Stimulated activated CD8-positive, alpha-beta memory T cell treated with anti-CD3 and anti-CD28 coated beads, Interleukin-7, amount 100 ng/mL, for 24 hours (primary cell): ENCODE results near the gene HDAC11.

Experiments
- DNase-seq: peaks from one replicate; pipeline ENCODE4 v3.0.0-alpha.2; 2020; ENCODE audit warnings: low read depth

The HDAC11 gene

GRCh38 chr3:13543253-13543652 lies 63.1 kb downstream of the HDAC11 start:
- no peak for DNase-seq

DNA sequence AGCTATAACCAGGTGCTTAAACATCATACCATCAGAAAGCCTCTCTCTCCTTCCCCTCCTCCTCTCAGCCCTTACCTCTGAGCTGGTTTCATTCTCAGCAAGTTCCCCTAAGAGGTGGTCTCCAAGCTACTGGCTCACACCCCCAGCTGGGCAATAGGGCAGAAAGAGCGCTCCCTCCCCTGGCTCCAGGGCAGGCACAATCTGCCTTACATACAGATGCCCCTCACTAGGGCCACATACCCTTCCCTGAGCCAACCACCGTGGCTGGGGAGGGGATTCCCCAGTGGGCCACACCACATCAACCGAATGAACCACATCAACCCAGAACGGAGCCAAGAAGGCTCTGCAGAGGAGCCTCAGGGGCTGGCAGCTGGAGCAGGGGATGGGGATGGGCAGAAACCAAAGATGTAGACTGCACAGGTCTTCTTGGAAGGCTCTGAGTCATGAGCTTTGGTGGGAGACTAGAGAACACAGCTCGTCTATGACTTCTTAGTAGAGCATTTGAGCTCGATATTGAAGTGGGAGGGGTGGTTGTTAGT lies 64.3 kb downstream of the HDAC11 start:
- DNase-seq: no peak

- no peak for DNase-seq
Measured at GRCh38 chr3:13544951-13545651, 65.0 kb downstream of the HDAC11 start.

DNA sequence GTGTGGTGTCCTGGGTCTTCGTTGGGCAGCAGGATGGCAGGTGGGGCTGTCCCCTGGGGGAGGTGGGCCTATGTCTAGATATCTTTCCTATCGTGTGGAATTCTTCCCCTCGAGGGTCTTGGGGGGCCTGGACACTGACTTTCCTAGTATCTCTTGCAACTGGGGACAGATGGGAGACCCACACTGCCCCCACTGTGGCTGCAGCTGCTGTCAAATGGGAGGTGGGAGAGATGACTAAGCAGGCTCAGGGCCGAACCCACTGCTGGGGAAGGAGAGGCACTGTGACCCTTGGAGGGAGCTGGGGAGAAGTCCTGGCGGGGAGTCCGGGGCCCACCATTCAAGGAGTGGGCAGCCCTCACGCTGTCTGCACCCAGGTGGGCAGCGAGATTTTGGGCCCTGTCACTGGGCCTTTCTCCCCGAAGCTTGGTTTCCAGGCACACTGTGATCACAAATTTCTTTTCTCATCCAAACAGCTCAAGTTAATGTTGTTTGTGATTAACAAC lies 65.9 kb downstream of the HDAC11 start:
- DNase-seq: no peak

GRCh38 chr3:13546667-13547171 lies 66.6 kb downstream of the HDAC11 start:
- no peak for DNase-seq

DNA sequence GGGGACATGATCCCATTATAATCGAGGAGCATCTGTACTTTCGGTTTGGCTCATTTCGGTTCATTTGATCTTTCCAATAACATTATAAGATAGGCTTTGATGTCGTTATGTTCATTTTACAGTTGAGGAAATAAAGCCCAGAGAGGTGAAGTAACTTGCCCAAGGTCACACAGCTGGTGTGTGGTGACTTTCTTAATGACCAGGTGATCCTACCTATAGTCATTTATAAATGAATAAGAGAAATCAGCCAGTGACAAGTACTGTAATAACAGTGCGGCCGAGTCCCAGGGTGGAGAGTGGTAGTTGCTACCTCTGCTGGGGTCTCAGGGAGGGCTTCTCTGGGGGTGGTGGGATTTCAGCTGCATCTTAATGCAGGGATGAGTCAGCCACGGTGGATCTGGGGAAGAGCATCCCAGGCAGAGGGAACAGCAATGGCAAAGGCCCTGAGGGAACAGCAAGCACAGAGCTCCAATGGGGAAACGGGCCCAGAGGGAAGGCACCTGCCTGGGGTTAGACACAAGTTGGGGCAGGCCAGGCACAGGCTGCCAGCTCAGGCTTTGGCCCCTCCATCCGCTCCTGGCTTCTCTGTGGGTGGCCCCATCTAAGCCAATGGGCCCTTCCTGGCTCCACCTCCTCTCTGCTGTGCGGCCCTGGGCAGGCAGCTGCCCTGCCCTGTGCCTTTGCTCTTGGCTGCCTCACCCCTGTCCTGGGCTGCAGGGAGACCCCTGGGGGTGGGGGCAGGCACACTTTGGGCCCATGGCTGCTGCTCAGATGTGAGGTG lies 67.7 kb downstream of the HDAC11 start:
- no peak for DNase-seq

- no peak for DNase-seq
Measured at GRCh38 chr3:13548696-13549622, 68.9 kb downstream of the HDAC11 start, which contains the start of gene FBLN2. Gene FBLN2 (plus strand): TSS chr3:13549125. CDS start chr3:13570356, 21,231 bp downstream.

GRCh38 chr3:13549623-13550422 lies 69.7 kb downstream of the HDAC11 start:
- DNase-seq: no peak

- DNase-seq: no peak
Measured at GRCh38 chr3:13550423-13550690, 70.3 kb downstream of the HDAC11 start.

DNA sequence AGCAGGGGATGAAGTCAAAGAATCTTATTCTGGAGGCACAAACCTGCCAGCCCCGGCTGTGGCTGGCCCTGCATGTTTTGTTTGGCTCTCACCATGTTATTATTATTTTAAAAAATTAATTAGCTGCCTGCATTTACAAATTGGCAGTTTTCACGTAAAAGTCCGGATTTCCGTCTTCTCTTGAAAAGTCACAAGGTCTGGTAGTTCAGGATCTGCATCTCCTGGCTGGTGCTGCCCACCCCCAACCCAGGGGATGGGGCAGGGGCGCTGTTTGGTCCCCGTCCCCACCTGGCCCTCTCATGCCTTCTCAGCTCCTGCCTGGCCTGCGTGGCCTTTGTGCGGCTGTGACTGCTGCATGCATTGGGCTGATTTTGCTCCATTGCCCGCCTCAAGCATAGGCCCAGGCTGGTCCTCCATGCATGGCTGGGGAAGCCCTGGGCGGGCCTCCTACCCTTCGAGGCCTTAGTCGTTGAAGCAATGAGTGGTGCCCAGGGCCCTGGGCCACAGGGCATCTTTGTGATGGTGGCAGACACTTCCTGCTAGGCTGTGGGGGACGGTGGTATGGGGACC lies 70.8 kb downstream of the HDAC11 start:
- no peak for DNase-seq

DNA sequence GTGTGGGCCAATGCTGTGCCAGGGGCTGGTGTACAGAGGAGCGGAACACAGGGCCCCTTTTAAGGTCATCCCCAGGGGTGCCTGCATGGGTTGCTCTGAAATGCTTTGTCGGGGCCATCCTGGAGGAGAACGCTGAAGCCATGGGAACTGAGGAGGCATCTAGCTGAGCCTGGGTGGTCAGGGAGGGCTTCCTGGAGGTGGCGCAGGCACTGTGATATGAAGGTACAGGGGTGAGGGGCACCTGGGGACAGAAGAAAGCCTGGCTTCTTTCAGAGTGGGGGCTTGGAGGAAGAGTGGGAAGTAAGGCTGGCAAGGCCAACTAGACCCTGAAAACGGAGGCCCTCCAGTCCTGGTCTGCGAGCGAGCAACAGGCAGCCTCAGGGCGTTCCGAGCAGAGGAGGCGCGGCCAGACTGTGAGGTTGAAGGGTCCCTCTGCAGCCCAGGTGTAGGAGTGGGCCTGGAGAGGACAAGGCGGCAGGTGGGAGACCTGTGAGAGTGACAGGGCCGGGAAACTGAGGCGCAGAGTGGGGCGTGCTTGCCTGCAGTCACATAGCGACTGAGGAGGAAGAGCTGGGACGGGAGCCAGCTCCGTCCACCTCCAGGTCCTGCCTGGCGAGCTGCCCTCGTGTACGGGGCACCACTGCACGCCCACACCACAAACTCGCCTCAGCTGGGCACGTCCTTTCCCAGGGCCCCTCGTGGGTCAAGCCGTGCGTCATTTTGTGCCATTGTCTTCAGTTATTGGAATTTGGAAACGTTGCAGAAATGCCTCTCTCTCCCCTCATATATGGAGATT lies 72.9 kb downstream of the HDAC11 start:
- DNase-seq: no peak

DNA sequence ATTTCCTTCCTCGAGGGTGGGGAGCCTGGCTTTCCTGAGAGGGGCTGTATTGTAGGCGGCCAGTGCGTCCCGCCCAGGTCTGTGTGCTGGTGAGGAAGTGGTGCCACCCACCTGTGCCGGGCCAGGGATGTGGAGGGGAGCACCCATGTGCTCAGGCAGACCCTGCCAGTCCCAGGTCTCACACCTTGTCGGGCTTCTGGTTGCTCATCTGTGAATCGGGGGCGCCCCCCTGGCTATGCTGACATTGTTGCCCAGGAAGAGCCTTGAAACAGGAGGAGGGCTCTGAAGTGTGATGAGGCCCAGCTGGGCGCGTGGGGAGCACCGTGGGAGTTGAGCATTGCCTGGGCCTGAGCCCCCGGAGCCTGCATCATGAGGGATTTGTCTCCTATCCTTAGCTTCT lies 73.6 kb downstream of the HDAC11 start:
- DNase-seq: no peak

- no peak for DNase-seq
Measured at GRCh38 chr3:13555753-13556152, 75.6 kb downstream of the HDAC11 start.
